ENCODE data around the gene ITPRID2.

The ITPRID2 gene

GRCh38 chr2:181882246-181883020 is 9.1 kb upstream of the ITPRID2 start:
- no peak for DNase-seq (ENCODE audit: low read depth)

- DNase-seq (ENCODE audit: low read depth), result no peak
These were observed 6.9 kb upstream of the ITPRID2 start for GRCh38 chr2:181884601-181885000.

- no peak for DNase-seq (ENCODE audit: low read depth)
These were observed 6.4 kb upstream of the ITPRID2 start for GRCh38 chr2:181885096-181885495.

- no peak for DNase-seq (ENCODE audit: low read depth)
These were observed 5.3 kb upstream of the ITPRID2 start for GRCh38 chr2:181886192-181886591.

- no peak for DNase-seq (ENCODE audit: low read depth)
These were observed 4.5 kb upstream of the ITPRID2 start for GRCh38 chr2:181887045-181887444.

GRCh38 chr2:181889776-181890175 is 1.8 kb upstream of the ITPRID2 start:
- DNase-seq (ENCODE audit: low read depth), result no peak

GRCh38 chr2:181890271-181890670 is 1.3 kb upstream of the ITPRID2 start:
- DNase-seq (ENCODE audit: low read depth), result no peak

GRCh38 chr2:181891966-181892798 is 652 bp downstream of the ITPRID2 start:
- peak; percentile 42 for DNase-seq (ENCODE audit: low read depth)

- DNase-seq (ENCODE audit: low read depth), result no peak
These were observed 1.4 kb downstream of the ITPRID2 start for GRCh38 chr2:181892799-181893435.

- no peak for DNase-seq (ENCODE audit: low read depth)
These were observed 2.9 kb downstream of the ITPRID2 start for GRCh38 chr2:181894381-181894780.

GRCh38 chr2:181895818-181896217 is 4.3 kb downstream of the ITPRID2 start:
- DNase-seq (ENCODE audit: low read depth), result no peak

- no peak for DNase-seq (ENCODE audit: low read depth)
These were observed 4.8 kb downstream of the ITPRID2 start for GRCh38 chr2:181896286-181896685.

GRCh38 chr2:181900007-181900651 is 8.6 kb downstream of the ITPRID2 start:
- DNase-seq (ENCODE audit: low read depth), result no peak

- no peak for DNase-seq (ENCODE audit: low read depth)
These were observed 11.1 kb downstream of the ITPRID2 start for GRCh38 chr2:181902625-181903024.

GRCh38 chr2:181904022-181904632 is 12.6 kb downstream of the ITPRID2 start:
- DNase-seq (ENCODE audit: low read depth), result no peak

- DNase-seq (ENCODE audit: low read depth), result no peak
These were observed 15.5 kb downstream of the ITPRID2 start for GRCh38 chr2:181907057-181907456.

- DNase-seq (ENCODE audit: low read depth), result no peak
These were observed 16.1 kb downstream of the ITPRID2 start for GRCh38 chr2:181907635-181908034.

GRCh38 chr2:181910028-181910831 is 18.7 kb downstream of the ITPRID2 start:
- no peak for DNase-seq (ENCODE audit: low read depth)

- DNase-seq (ENCODE audit: low read depth), result no peak
These were observed 20.3 kb downstream of the ITPRID2 start for GRCh38 chr2:181911830-181912229.

GRCh38 chr2:181915102-181915501 is 23.6 kb downstream of the ITPRID2 start:
- DNase-seq (ENCODE audit: low read depth), result no peak
